GM12878 (cell line): ENCODE measurements around the gene LYPLAL1. TPM values are rescaled to one million over a fixed set of nuclear protein-coding genes. Genes with fewer than 3 reads are reported as not detected.

ENCODE experiments used
- ATAC-seq: fragments of 200-7000 bp; cut with Tn5 transposase; 3 replicates; pipeline ENCODE4 v1.9.1; 2020; ENCODE audit warnings: mild to moderate bottlenecking, moderate library complexity
- BruUV-seq: library from RNA; stranded (reverse); fragments of 400-500 nt; replicated peaks from 2 replicates; lab custom pipeline; 2021; lab: Mats Ljungman, UMichigan
- CTCF ChIA-PET: fragments of 300-600 bp; sonication (Branson Sonifier 250); formaldehyde crosslinking; extraction: SDS; loops from one replicate; lab custom pipeline; 2021; ENCODE audit warnings: inconsistent platforms; lab: Yijun Ruan, JAX
- POLR2A ChIA-PET: fragments of 350-600 bp; formaldehyde crosslinking; extraction: SDS; loops from one replicate; lab custom pipeline; 2021; ENCODE audit warnings: inconsistent platforms; lab: Charles Lee
- RAD21 ChIA-PET: fragments of 300-600 bp; sonication (Branson Sonifier 250); formaldehyde crosslinking; loops from one replicate; lab custom pipeline; 2023; ENCODE audit warnings: antibody characterized with exemption; ENCODE audit not compliant: unreplicated experiment; lab: Charles Lee
- SMC1A ChIA-PET: fragments of 300-600 bp; sonication (Branson Sonifier 250); formaldehyde crosslinking; loops from one replicate; lab custom pipeline; 2023; ENCODE audit not compliant: unreplicated experiment, uncharacterized antibody; lab: Charles Lee
- DNase-seq: peaks from one replicate; pipeline ENCODE4 v3.0.0-alpha.2; 2011; ENCODE audit warnings: low read depth, low spot score
- FAIRE-seq: peaks from 3 replicates; lab custom pipeline; 2011; peaks lifted over from hg19 to GRCh38; lab: Jason Lieb, UNC
- H2AFZ ChIP-seq: 2 replicates; pipeline ENCODE4 v1.6.0; 2011; ENCODE audit warnings: low read depth, low read length, control low read depth; ENCODE audit not compliant: control insufficient read depth
- H3K27ac ChIP-seq: 2 replicates; pipeline ENCODE4 v1.5.1; 2011; ENCODE audit warnings: control low read depth; ENCODE audit not compliant: control insufficient read depth, insufficient read depth
- H3K27me3 ChIP-seq, 2 experiments: replicated peaks in 1 of 2; 2 replicates each; pipeline versions ENCODE4 v1.6.0 to v1.6.1; 2011; ENCODE audit warnings: low read length in 1 of 2; ENCODE audit not compliant: control insufficient read depth in 2 of 2, insufficient read depth in 2 of 2
- H3K36me3 ChIP-seq, 2 experiments: 2 replicates each; pipeline ENCODE4 v1.5.1; 2011; ENCODE audit warnings: low read length in 1 of 2; ENCODE audit not compliant: control insufficient read depth in 2 of 2, insufficient read depth in 2 of 2
- H3K4me1 ChIP-seq: 2 replicates; pipeline ENCODE4 v1.6.1; 2011; ENCODE audit warnings: mild to moderate bottlenecking, low read length, moderate library complexity, mixed read lengths; ENCODE audit not compliant: control insufficient read depth, insufficient read depth
- H3K4me2 ChIP-seq: 2 replicates; pipeline ENCODE4 v1.6.0; 2011; ENCODE audit warnings: control low read depth; ENCODE audit not compliant: control insufficient read depth, insufficient read depth
- H3K4me3 ChIP-seq: fragments of 200-600 bp; sonication (generic); 2 replicates; pipeline ENCODE4 v1.5.1; 2016
- H3K79me2 ChIP-seq: 2 replicates; pipeline ENCODE4 v1.6.0; 2011; ENCODE audit warnings: low read length; ENCODE audit not compliant: control insufficient read depth, insufficient read depth
- H3K9ac ChIP-seq: 2 replicates; pipeline ENCODE4 v1.8.0; 2011; ENCODE audit warnings: low read length, control low read depth, mixed read lengths; ENCODE audit not compliant: control insufficient read depth, insufficient read depth
- H3K9me3 ChIP-seq: replicated peaks from 3 replicates; pipeline ENCODE4 v1.5.1; 2011; ENCODE audit warnings: mild to moderate bottlenecking, low read length; ENCODE audit not compliant: control insufficient read depth, insufficient read depth
- H4K20me1 ChIP-seq: 2 replicates; pipeline ENCODE4 v1.6.0; 2011; ENCODE audit not compliant: control insufficient read depth, insufficient read depth
- BMI1 ChIP-seq: fragments of 450-650 bp; IDR thresholded peaks from 2 replicates; pipeline ENCODE4 v1.6.1; 2016; ENCODE audit warnings: mild to moderate bottlenecking, moderate library complexity, borderline replicate concordance
- CUX1 ChIP-seq: IDR thresholded peaks from 2 replicates; pipeline ENCODE4 v1.6.1; 2012; ENCODE audit warnings: improper control_type of control experiment, low read depth, low read length; ENCODE audit not compliant: insufficient replicate concordance
- E4F1 ChIP-seq: fragments of 450-650 bp; IDR thresholded peaks from 2 replicates; pipeline ENCODE4 v1.6.1; 2018; ENCODE audit warnings: borderline replicate concordance, mild to moderate bottlenecking; ENCODE audit not compliant: partially characterized antibody
- ETV6 ChIP-seq, 2 experiments: fragments of 450-650 bp in 1 of 2; IDR thresholded peaks in 1 of 2; conservative IDR thresholded peaks in 1 of 2; 2 replicates each; pipeline ENCODE4 v1.6.1; 2014; ENCODE audit warnings: antibody characterized with exemption in 1 of 2, borderline replicate concordance in 1 of 2, low read depth in 1 of 2, mild to moderate bottlenecking in 1 of 2, moderate library complexity in 1 of 2
- FOXK2 ChIP-seq: fragments of 450-650 bp; IDR thresholded peaks from 2 replicates; pipeline ENCODE4 v1.6.1; 2017; ENCODE audit warnings: mild to moderate bottlenecking, moderate library complexity
- IKZF2 ChIP-seq, 2 experiments: fragments of 450-650 bp; IDR thresholded peaks; 2 replicates each; pipeline ENCODE4 v1.6.1; 2017; ENCODE audit warnings: mild to moderate bottlenecking in 2 of 2, moderate library complexity in 2 of 2
- JUND ChIP-seq: IDR thresholded peaks from 2 replicates; pipeline ENCODE4 v1.6.1; 2012; ENCODE audit warnings: low read depth, mild to moderate bottlenecking, low read length, improper control_type of control experiment, moderate library complexity
- PKNOX1 ChIP-seq: fragments of 450-650 bp; IDR thresholded peaks from 2 replicates; pipeline ENCODE4 v1.6.1; 2016; ENCODE audit warnings: mild to moderate bottlenecking
- RAD21 ChIP-seq: IDR thresholded peaks from 2 replicates; pipeline ENCODE4 v1.6.1; 2011; ENCODE audit warnings: mild to moderate bottlenecking, low read depth, low read length, moderate library complexity; ENCODE audit not compliant: insufficient read depth
- RUNX3 ChIP-seq: IDR thresholded peaks from 2 replicates; pipeline ENCODE4 v1.6.1; 2012; ENCODE audit warnings: low read length, inconsistent platforms
- in situ Hi-C: fragments of 300-500 bp; cut with MboI; formaldehyde crosslinking; loops from 9 replicates; pipeline ENCODE4 v1.14.3; 2018; ENCODE audit warnings: mixed read lengths
- intact Hi-C: fragments of 100-400 bp; cut with micrococcal nuclease; formaldehyde crosslinking; loops from one replicate; pipeline ENCODE4 v1.14.2; 2022; ENCODE audit not compliant: unreplicated experiment
- polyA plus RNA-seq, 11 experiments: library from polyadenylated mRNA; depleted of rRNA in 4 of 11; unstranded in 6 of 11; stranded (reverse) in 5 of 11; fragments of >200 nt; fragmentation: Nextera tagmentation in 4 of 11; fragmentation: Illumina TruSeq in 1 of 11; extraction: Ambion mirVana in 4 of 11; extraction: Trizol in 1 of 11; gene quantifications; 1 replicate in 1 of 11; 2 replicates in 10 of 11; pipeline versions ENCODE4 v1.2.1 to v1.2.3, GENCODE V29; 2011 to 2016; ENCODE audit warnings: inconsistent platforms in 2 of 11, missing spikeins in 2 of 11, low read depth in 1 of 11
- total RNA-seq, 4 experiments: library from RNA; depleted of rRNA in 3 of 4; stranded (reverse); fragments of >200 nt in 3 of 4; fragmentation: Illumina TruSeq in 1 of 4; extraction: Trizol in 1 of 4; gene quantifications; 2 replicates each; pipeline versions ENCODE4 v1.2.1 to v1.2.3, GENCODE V29; 2013 to 2021

Gene LYPLAL1
- total and polyA plus RNA-seq, 10 of the 15 experiments (the other 5 are each of a cell fraction or from before 2014, with no cell fraction given), result 19.4 to 112 (median 40.5) TPM

- no peak for TF ChIP-seq JUND
- TF ChIP-seq, all 136 proteins: peak for 2
These were observed 14.7 kb downstream of the LYPLAL1 start (continued) for GRCh38 chr1:219188331-219188803.

- Histone ChIP-seq H3K9me3 (no peaks in the 10 kb centered on the region; the same call in 2 of the 3 replicates), H3K4me3 (peak overlapping the region; percentile 38), H3K79me2 (peaks cover 44% of the 10 kb centered on the region), H2AFZ (no peak overlapping the region), H4K20me1 (no peaks in the 10 kb centered on the region), H3K4me2 (peak overlapping the region; percentile 92), H3K27ac (peak overlapping the region; percentile 87), H3K27me3 (no peaks in the 10 kb centered on the region), H3K4me1 (peaks cover 13% of the 10 kb centered on the region; the same call in 1 of the 2 replicates), H3K36me3 (no peaks in the 10 kb centered on the region; a peak in 1 of 4 replicates), H3K9ac (no peak overlapping the region)
- intact Hi-C loops (loop anchor here (2.0 to 5.0 kb wide), 3 partner anchors 14 to 273 kb away; no protein-coding TSS in a partner anchor), in situ Hi-C loops (loop anchor here (25.0 kb wide), 1 partner anchor 1048 kb away; no protein-coding TSS in a partner anchor)
- ChIA-PET SMC1A (interaction anchor here (0.8 to 6.5 kb wide), 11 partner anchors 9 to 409 kb away, joined by 3 to 173 read pairs (median 4); partner anchors contain the start of gene LYPLAL1), POLR2A (interaction anchor here (0.9 to 7.1 kb wide), 2 partner anchors 14 to 99 kb away, joined by 4 to 98 read pairs; partner anchors contain the start of gene LYPLAL1), CTCF (interaction anchor here (1.1 to 6.2 kb wide), 6 partner anchors 10 to 107 kb away, joined by 3 to 74 read pairs (median 6); partner anchors contain the start of gene LYPLAL1), RAD21 (interaction anchor here (0.9 to 6.8 kb wide), 6 partner anchors 10 to 100 kb away, joined by 3 to 134 read pairs (median 8); partner anchors contain the start of gene LYPLAL1)
- peak; percentile 77 for ATAC-seq
- DNase-seq, result peak; percentile 69
- FAIRE-seq, result peak; percentile 78
- BruUV-seq, result TSS peak; percentile 18
- TF ChIP-seq CUX1, result peak; percentile 14
- peak; percentile 49 to 63; a peak in 3 of 4 replicates for TF ChIP-seq IKZF2 (IDR thresholded peaks at IDR 0.05)
- peak; percentile 56; the same call in 1 of the 2 replicates for TF ChIP-seq BMI1
- peak; percentile 76 for TF ChIP-seq PKNOX1
- TF ChIP-seq RUNX3, result peak; percentile 96
- peak in 1 of 2 experiments; percentile 16; a peak in 1 of 4 replicates for TF ChIP-seq ETV6 (conservative IDR thresholded peaks at IDR 0.05 in 1 of 2, IDR thresholded peaks at IDR 0.05 in 1 of 2; ENCODE audit: borderline replicate concordance in 1 of 2, low read depth in 1 of 2)
- TF ChIP-seq FOXK2, result no peak
- TF ChIP-seq RAD21, result no peak
- TF ChIP-seq E4F1, result no peak
These were observed 15.5 kb downstream of the LYPLAL1 start for GRCh38 chr1:219189021-219189824.
